Gastrocnemius medialis (tissue), 4 donors: Measurements from ENCODE around the gene MADD. TPM values are rescaled to one million over a fixed set of nuclear protein-coding genes. Genes with fewer than 3 reads are reported as not detected.

Experiments
- ATAC-seq, 2 donors: fragments of 150-250 bp; one replicate each; pipeline ENCODE4 v1.9.1; 2016
- DNase-seq, 2 donors: peaks; one replicate each; pipeline ENCODE4 v3.0.0-alpha.2; 2019
- H3K27ac ChIP-seq, 4 donors: fragments of 200-600 bp; sonication (generic); 1 replicate in 1 of 4; 2 replicates in 3 of 4; pipeline ENCODE4 v1.5.1; 2016 to 2018; ENCODE audit warnings: mild to moderate bottlenecking in 2 of 4, moderate library complexity in 1 of 4
- H3K27me3 ChIP-seq, 3 donors: fragments of 200-600 bp; sonication (generic) in 2 of 3; 1 replicate in 1 of 3; 2 replicates in 2 of 3; pipeline versions ENCODE4 v1.5.1 to v1.6.0; 2016 to 2019; ENCODE audit warnings: mild to moderate bottlenecking in 1 of 3, moderate library complexity in 1 of 3
- H3K36me3 ChIP-seq, 2 donors: fragments of 200-600 bp; sonication (generic) in 1 of 2; one replicate each; pipeline ENCODE4 v1.5.1; 2017 to 2018
- H3K4me1 ChIP-seq, 2 donors: fragments of 200-600 bp; sonication (generic) in 1 of 2; one replicate each; pipeline ENCODE4 v1.5.1; 2016 to 2017; ENCODE audit warnings: mild to moderate bottlenecking in 2 of 2
- H3K4me3 ChIP-seq, 4 donors: fragments of 200-600 bp; sonication (generic) in 3 of 4; 1 replicate in 1 of 4; 2 replicates in 3 of 4; pipeline ENCODE4 v1.5.1; 2016 to 2019; ENCODE audit warnings: mild to moderate bottlenecking in 2 of 4
- H3K9me3 ChIP-seq, 3 donors: fragments of 200-600 bp; sonication (generic) in 2 of 3; 1 replicate in 1 of 3; 2 replicates in 2 of 3; pipeline ENCODE4 v1.5.1; 2016 to 2019
- CTCF ChIP-seq, 5 experiments: fragments of 450-650 bp in 3 of 5; fragments of 200-600 bp in 2 of 5; sonication (generic) in 2 of 5; IDR thresholded peaks in 4 of 5; conservative IDR thresholded peaks in 1 of 5; 1 replicate in 4 of 5; 2 replicates in 1 of 5; pipeline ENCODE4 v1.5.1; 2016 to 2019; ENCODE audit warnings: antibody characterized with exemption in 5 of 5, mild to moderate bottlenecking in 3 of 5, moderate library complexity in 3 of 5
- POLR2A ChIP-seq, 2 donors: fragments of 450-650 bp; IDR thresholded peaks; one replicate each; pipeline ENCODE4 v1.6.1; 2017; ENCODE audit warnings: antibody characterized with exemption in 2 of 2, mild to moderate bottlenecking in 2 of 2, moderate library complexity in 2 of 2
- in situ Hi-C, 4 donors: fragments of 200-750 bp; cut with MboI; loops; one replicate each; pipeline versions ENCODE4 v1.15.0 to v1.8.0; 2017; ENCODE audit warnings: low sequenced_read_pairs in 4 of 4
- intact Hi-C: fragments of 100-400 bp; cut with DNase I; formaldehyde crosslinking; loops from one replicate; pipeline ENCODE4 v1.15.1; 2023; ENCODE audit warnings: low total_unique reads
- total RNA-seq, 4 donors: library from RNA; depleted of rRNA; stranded (reverse); fragments of >200 nt; gene quantifications; one replicate each; pipeline versions ENCODE4 v1.1.0 to v1.2.3, GENCODE V29; 2016

Gene MADD
- total RNA-seq, 4 donors from 2014 or later: 39.4 to 47.9 (median 41.6) TPM

DNA sequence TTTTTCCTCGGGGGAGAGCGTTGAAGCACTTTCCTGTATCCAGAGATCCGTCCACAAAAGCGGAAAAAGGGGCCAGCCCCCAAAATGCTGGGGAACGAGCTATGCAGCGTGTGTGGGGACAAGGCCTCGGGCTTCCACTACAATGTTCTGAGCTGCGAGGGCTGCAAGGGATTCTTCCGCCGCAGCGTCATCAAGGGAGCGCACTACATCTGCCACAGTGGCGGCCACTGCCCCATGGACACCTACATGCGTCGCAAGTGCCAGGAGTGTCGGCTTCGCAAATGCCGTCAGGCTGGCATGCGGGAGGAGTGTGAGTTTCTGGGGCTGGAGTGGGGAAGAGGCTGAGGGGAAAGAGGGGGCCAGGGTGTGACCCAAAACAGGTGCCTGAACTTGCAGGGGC is 9.6 kb upstream of the MADD start:
- Histone ChIP-seq H3K4me1 (peaks cover 33 to 42% of the 10 kb centered on the region in 2 donors), H3K27me3 (no peaks in the 10 kb centered on the region), H3K4me3 (no peak overlapping the region), H3K27ac (no peak overlapping the region), H3K9me3 (no peaks in the 10 kb centered on the region), H3K36me3 (no peaks in the 10 kb centered on the region)
- in situ Hi-C loops: no loop called here
- intact Hi-C loops: no loop called here
- no peak for ATAC-seq
- TF ChIP-seq CTCF (IDR thresholded peaks at IDR 0.05 in 4 of 5, conservative IDR thresholded peaks at IDR 0.05 in 1 of 5) (no peak), POLR2A (IDR thresholded peaks at IDR 0.05) (no peak)
- DNase-seq: no peak

GRCh38 chr11:47261291-47261800 is 8.6 kb upstream of the MADD start:
- H3K36me3 ChIP-seq: no peaks in the 10 kb centered on the region
- peaks cover 24 to 33% of the 10 kb centered on the region in 2 donors for H3K4me1 ChIP-seq
- H3K4me3 ChIP-seq: no peak overlapping the region
- no peak for TF ChIP-seq CTCF (IDR thresholded peaks at IDR 0.05 in 4 of 5, conservative IDR thresholded peaks at IDR 0.05 in 1 of 5)
- no peak for TF ChIP-seq POLR2A (IDR thresholded peaks at IDR 0.05)
- ATAC-seq: no peak
- H3K27me3 ChIP-seq: no peaks in the 10 kb centered on the region
- no peak for DNase-seq
- in situ Hi-C loops: no loop called here
- no peak overlapping the region for H3K27ac ChIP-seq
- intact Hi-C loops: no loop called here
- H3K9me3 ChIP-seq: no peaks in the 10 kb centered on the region

DNA sequence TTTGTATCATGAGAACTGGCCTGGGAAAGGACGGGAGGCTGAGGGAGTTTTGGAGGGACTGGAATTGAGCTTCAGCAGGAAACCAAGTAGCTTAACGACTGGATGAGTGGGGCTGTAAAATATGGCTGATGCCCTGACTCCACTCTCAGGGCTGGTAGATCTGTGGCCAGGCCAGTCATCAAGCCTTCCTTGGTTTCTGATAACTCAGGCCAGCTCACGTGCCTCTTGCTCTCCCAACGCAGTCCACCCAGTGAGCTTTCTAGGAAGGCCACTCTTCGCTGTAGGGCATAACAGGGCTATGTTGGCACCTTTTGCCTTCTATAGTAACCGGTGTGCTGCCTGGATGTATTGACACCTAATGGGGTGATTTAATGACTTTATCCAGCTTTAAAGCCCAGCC is 5.8 kb upstream of the MADD start:
- intact Hi-C loops (no loop called here), in situ Hi-C loops (no loop called here)
- no peak for TF ChIP-seq POLR2A (IDR thresholded peaks at IDR 0.05)
- TF ChIP-seq CTCF (IDR thresholded peaks at IDR 0.05 in 4 of 5, conservative IDR thresholded peaks at IDR 0.05 in 1 of 5): no peak
- ATAC-seq (no peak), DNase-seq (no peak)
- Histone ChIP-seq H3K9me3 (no peaks in the 10 kb centered on the region), H3K27me3 (no peaks in the 10 kb centered on the region), H3K36me3 (no peaks in the 10 kb centered on the region), H3K27ac (no peak overlapping the region), H3K4me3 (no peak overlapping the region), H3K4me1 (peaks cover 10 to 14% of the 10 kb centered on the region in 2 donors)

DNA sequence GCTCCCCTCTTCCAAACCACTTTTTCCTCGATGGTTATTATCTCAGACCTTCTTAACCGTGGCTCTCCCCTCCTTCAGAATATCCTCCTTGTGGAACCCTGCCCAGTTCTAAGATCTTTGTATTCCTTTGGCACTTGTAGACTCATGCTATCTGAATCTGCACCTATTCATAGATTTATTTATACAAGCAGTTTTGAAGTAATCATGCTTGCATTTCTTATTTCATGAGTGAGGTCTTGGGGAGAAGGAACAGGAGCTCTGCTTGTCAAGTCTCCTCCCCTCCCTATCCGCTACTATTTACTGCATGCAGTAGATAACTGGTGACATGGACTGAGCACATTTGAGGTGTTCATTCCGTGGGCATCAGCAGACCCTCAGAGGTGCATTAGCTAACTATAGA is 5.4 kb upstream of the MADD start:
- in situ Hi-C loops (no loop called here), intact Hi-C loops (no loop called here)
- ATAC-seq (no peak), DNase-seq (no peak)
- Histone ChIP-seq H3K27me3 (no peaks in the 10 kb centered on the region), H3K9me3 (no peaks in the 10 kb centered on the region), H3K4me3 (no peak overlapping the region), H3K27ac (no peak overlapping the region), H3K4me1 (peaks cover 6 to 11% of the 10 kb centered on the region in 2 donors), H3K36me3 (no peaks in the 10 kb centered on the region)
- TF ChIP-seq CTCF (IDR thresholded peaks at IDR 0.05 in 4 of 5, conservative IDR thresholded peaks at IDR 0.05 in 1 of 5) (no peak), POLR2A (IDR thresholded peaks at IDR 0.05) (no peak)

- H3K27ac ChIP-seq: peak overlapping the region in 1 of 4 donors; percentile 98
- in situ Hi-C loops (no loop called here), intact Hi-C loops (loop anchor here (2.0 kb wide), 1 partner anchor 91 kb away; the partner anchor contains the start of gene ARFGAP2)
- DNase-seq (no peak), ATAC-seq (no peak)
- no peaks in the 10 kb centered on the region for H3K36me3 ChIP-seq
- H3K27me3 ChIP-seq: no peaks in the 10 kb centered on the region
- TF ChIP-seq CTCF (IDR thresholded peaks at IDR 0.05 in 4 of 5, conservative IDR thresholded peaks at IDR 0.05 in 1 of 5) (no peak), POLR2A (IDR thresholded peaks at IDR 0.05) (no peak)
- H3K4me3 ChIP-seq: no peak overlapping the region
- H3K4me1 ChIP-seq: peaks cover 24 to 34% of the 10 kb centered on the region in 2 donors
- no peaks in the 10 kb centered on the region for H3K9me3 ChIP-seq
Observed at GRCh38 chr11:47267876-47268275, 2.1 kb upstream of the MADD start.
